ENCODE measurements around the gene SARM1.
A peak's percentile ranks its signal among the peaks of the same experiment; 100 is the strongest.

SARM1 gene

GRCh38 chr17:28372945-28373274 is 1.4 kb downstream of the SARM1 start:
- TF ChIP-seq CTCF (IDR thresholded peaks at IDR 0.05; ENCODE audit: low read length, missing control alignments), result no peak
- peak overlapping the region; percentile 60 for H3K4me3 ChIP-seq (replicated peaks; ENCODE audit: low read depth, low read length)
- DNase-seq (ENCODE audit: low read depth), result no peak

GRCh38 chr17:28379814-28380801 is 8.6 kb downstream of the SARM1 start:
- no peak overlapping the region for H3K4me3 ChIP-seq (replicated peaks; ENCODE audit: low read depth, low read length)
- peak; percentile 75 for DNase-seq (ENCODE audit: low read depth)
- no peak for TF ChIP-seq CTCF (IDR thresholded peaks at IDR 0.05; ENCODE audit: low read length, missing control alignments)

- no peak overlapping the region for H3K4me3 ChIP-seq (replicated peaks; ENCODE audit: low read depth, low read length)
- DNase-seq (ENCODE audit: low read depth), result no peak
- TF ChIP-seq CTCF (IDR thresholded peaks at IDR 0.05; ENCODE audit: low read length, missing control alignments), result peak; percentile 8
Observed at GRCh38 chr17:28381141-28381825, 9.8 kb downstream of the SARM1 start.

GRCh38 chr17:28384281-28385036 is 13.0 kb downstream of the SARM1 start:
- no peak for TF ChIP-seq CTCF (IDR thresholded peaks at IDR 0.05; ENCODE audit: low read length, missing control alignments)
- H3K4me3 ChIP-seq (replicated peaks; ENCODE audit: low read depth, low read length), result no peak overlapping the region
- DNase-seq (ENCODE audit: low read depth), result no peak

- no peak for DNase-seq (ENCODE audit: low read depth)
- TF ChIP-seq CTCF (IDR thresholded peaks at IDR 0.05; ENCODE audit: low read length, missing control alignments), result no peak
- no peak overlapping the region for H3K4me3 ChIP-seq (replicated peaks; ENCODE audit: low read depth, low read length)
Observed at GRCh38 chr17:28385037-28385400, 13.5 kb downstream of the SARM1 start.

GRCh38 chr17:28385406-28385805 is 13.9 kb downstream of the SARM1 start:
- no peak overlapping the region for H3K4me3 ChIP-seq (replicated peaks; ENCODE audit: low read depth, low read length)
- no peak for DNase-seq (ENCODE audit: low read depth)
- TF ChIP-seq CTCF (IDR thresholded peaks at IDR 0.05; ENCODE audit: low read length, missing control alignments), result no peak
